PFSK-1 (cell line): Measurements from ENCODE around the gene PIEZO1.

ENCODE experiments used
- POLR2AphosphoS5 ChIP-seq: IDR thresholded peaks from 2 replicates; pipeline ENCODE4 v1.6.1; 2012; ENCODE audit warnings: low read depth, mild to moderate bottlenecking, control low read depth, low read length, moderate library complexity
- REST ChIP-seq, 2 experiments: IDR thresholded peaks; 2 replicates each; pipeline versions ENCODE4 v1.6.1 to v1.8.0; 2011 to 2012; ENCODE audit warnings: low read depth in 2 of 2, low read length in 2 of 2, control low read depth in 1 of 2, inconsistent platforms in 1 of 2, mild to moderate bottlenecking in 1 of 2, moderate library complexity in 1 of 2; ENCODE audit not compliant: insufficient read depth in 1 of 2
- SIN3A ChIP-seq: IDR thresholded peaks from 2 replicates; pipeline ENCODE4 v1.6.1; 2012; ENCODE audit warnings: mild to moderate bottlenecking, low read length, moderate library complexity, borderline replicate concordance; ENCODE audit not compliant: insufficient read depth
- TAF1 ChIP-seq: IDR thresholded peaks from 2 replicates; pipeline ENCODE4 v1.6.1; 2012; ENCODE audit warnings: low read length, control low read depth, borderline replicate concordance; ENCODE audit not compliant: insufficient read depth

- no peak for TF ChIP-seq REST (IDR thresholded peaks at IDR 0.05; ENCODE audit: insufficient read depth in 1 of 2, low read depth in 2 of 2, low read length in 2 of 2)
- TF ChIP-seq POLR2AphosphoS5 = no peak
- no peak for TF ChIP-seq TAF1
- TF ChIP-seq SIN3A = no peak
Measured at GRCh38 chr16:88754912-88755744, 29.9 kb downstream of the PIEZO1 start.
